Gastrocnemius medialis (tissue), 4 donors: Measurements from ENCODE around the gene AUTS2.

Source experiments
- CTCF ChIP-seq, 5 experiments: fragments of 450-650 bp in 3 of 5; fragments of 200-600 bp in 2 of 5; sonication (generic) in 2 of 5; IDR thresholded peaks in 4 of 5; conservative IDR thresholded peaks in 1 of 5; 1 replicate in 4 of 5; 2 replicates in 1 of 5; pipeline ENCODE4 v1.5.1; 2016 to 2019; ENCODE audit warnings: antibody characterized with exemption in 5 of 5, mild to moderate bottlenecking in 3 of 5, moderate library complexity in 3 of 5
- POLR2A ChIP-seq, 2 donors: fragments of 450-650 bp; IDR thresholded peaks; one replicate each; pipeline ENCODE4 v1.6.1; 2017; ENCODE audit warnings: antibody characterized with exemption in 2 of 2, mild to moderate bottlenecking in 2 of 2, moderate library complexity in 2 of 2

- no peak for TF ChIP-seq POLR2A (IDR thresholded peaks at IDR 0.05)
- TF ChIP-seq CTCF (IDR thresholded peaks at IDR 0.05 in 4 of 5, conservative IDR thresholded peaks at IDR 0.05 in 1 of 5) = no peak
Measured at GRCh38 chr7:69609541-69610373, 11.5 kb downstream of the AUTS2 start.
